PC-9 (cell line): Measurements from ENCODE around the gene DFFA. TPM values are rescaled to one million over a fixed set of nuclear protein-coding genes. Genes with fewer than 3 reads are reported as not detected.
"Not testable (repeated sequence)": the region's sequence is repeated elsewhere in the genome, so short reads cannot be mapped to it uniquely, and the experiment has no call there.

Experiments used
- BruUV-seq: library from RNA; stranded (reverse); fragments of 400-500 nt; replicated peaks from 2 replicates; lab custom pipeline; 2021; lab: Mats Ljungman, UMichigan
- CTCF ChIA-PET: fragments of 300-600 bp; sonication (Branson Sonifier 250); formaldehyde crosslinking; loops from one replicate; lab custom pipeline; 2022; ENCODE audit warnings: antibody characterized with exemption; lab: Charles Lee
- POLR2A ChIA-PET: fragments of 300-600 bp; sonication (Branson Sonifier 250); formaldehyde crosslinking; loops from one replicate; lab custom pipeline; 2022; ENCODE audit warnings: antibody characterized with exemption; ENCODE audit not compliant: unreplicated experiment; lab: Charles Lee
- DNase-seq, 2 experiments: peaks; one replicate each; pipeline versions ENCODE4 v3.0.0 to v3.0.0-alpha.2; 2015 to 2022; ENCODE audit warnings: mixed read lengths in 1 of 2
- H2AFZ ChIP-seq: fragments of 200-600 bp; sonication (generic); 2 replicates; pipeline ENCODE4 v1.8.1; 2017; ENCODE audit warnings: antibody characterized with exemption
- H3F3A ChIP-seq: fragments of 200-600 bp; sonication (generic); 2 replicates; pipeline ENCODE4 v1.8.1; 2017; ENCODE audit warnings: antibody characterized with exemption, mild to moderate bottlenecking, low read depth; ENCODE audit not compliant: insufficient read depth
- H3K27ac ChIP-seq: fragments of 200-600 bp; sonication (generic); 2 replicates; pipeline ENCODE4 v1.6.1; 2016; ENCODE audit warnings: mixed run types
- H3K27me3 ChIP-seq: fragments of 200-600 bp; sonication (generic); 2 replicates; pipeline ENCODE4 v1.6.1; 2016; ENCODE audit warnings: low read depth, mixed run types; ENCODE audit not compliant: insufficient read depth
- H3K36me3 ChIP-seq: fragments of 200-600 bp; sonication (generic); 2 replicates; pipeline ENCODE4 v1.6.1; 2016; ENCODE audit warnings: low read depth, mixed run types
- H3K4me1 ChIP-seq: fragments of 200-600 bp; sonication (generic); replicated peaks from 2 replicates; pipeline ENCODE4 v1.6.1; 2016; ENCODE audit warnings: mixed run types; ENCODE audit not compliant: insufficient read depth
- H3K4me2 ChIP-seq: fragments of 200-600 bp; sonication (generic); 2 replicates; pipeline ENCODE4 v1.6.1; 2017; ENCODE audit warnings: mixed run types
- H3K4me3 ChIP-seq: fragments of 200-600 bp; sonication (generic); 2 replicates; pipeline ENCODE4 v1.6.1; 2016; ENCODE audit warnings: mixed run types
- H3K79me2 ChIP-seq: fragments of 200-600 bp; sonication (generic); 2 replicates; pipeline ENCODE4 v1.6.1; 2017; ENCODE audit warnings: low read depth, mixed run types
- H3K9me2 ChIP-seq: fragments of 200-600 bp; sonication (generic); 2 replicates; pipeline ENCODE4 v1.8.1; 2017; ENCODE audit warnings: mild to moderate bottlenecking; ENCODE audit not compliant: insufficient read depth
- H3K9me3 ChIP-seq: fragments of 200-600 bp; sonication (generic); 2 replicates; pipeline ENCODE4 v1.8.1; 2016; ENCODE audit warnings: low read depth; ENCODE audit not compliant: insufficient read depth
- H4K20me1 ChIP-seq: fragments of 200-600 bp; sonication (generic); 2 replicates; pipeline ENCODE4 v1.8.1; 2017; ENCODE audit not compliant: insufficient read depth
- EZH2 ChIP-seq: fragments of 200-600 bp; sonication (generic); IDR thresholded peaks from 2 replicates; pipeline ENCODE4 v1.8.0; 2017; ENCODE audit warnings: antibody characterized with exemption, low read depth
- intact Hi-C: fragments of 100-400 bp; cut with micrococcal nuclease; formaldehyde crosslinking; loops from one replicate; pipeline ENCODE4 v1.10.0; 2022; ENCODE audit not compliant: unreplicated experiment
- total RNA-seq: library from RNA; stranded (reverse); gene quantifications from 2 replicates; pipeline ENCODE4 v1.2.3, GENCODE V29; 2021
- TF ChIP-seq, protein P1 (sequence below): fragments of 200-600 bp; sonication (generic); conservative IDR thresholded peaks from 2 replicates; pipeline ENCODE4 v1.6.1; 2017; ENCODE audit warnings: mixed run types, antibody characterized with exemption, mild to moderate bottlenecking, moderate library complexity

Gene DFFA
- total RNA-seq, 1 experiment from 2014 or later = 35.2 TPM

DNA sequence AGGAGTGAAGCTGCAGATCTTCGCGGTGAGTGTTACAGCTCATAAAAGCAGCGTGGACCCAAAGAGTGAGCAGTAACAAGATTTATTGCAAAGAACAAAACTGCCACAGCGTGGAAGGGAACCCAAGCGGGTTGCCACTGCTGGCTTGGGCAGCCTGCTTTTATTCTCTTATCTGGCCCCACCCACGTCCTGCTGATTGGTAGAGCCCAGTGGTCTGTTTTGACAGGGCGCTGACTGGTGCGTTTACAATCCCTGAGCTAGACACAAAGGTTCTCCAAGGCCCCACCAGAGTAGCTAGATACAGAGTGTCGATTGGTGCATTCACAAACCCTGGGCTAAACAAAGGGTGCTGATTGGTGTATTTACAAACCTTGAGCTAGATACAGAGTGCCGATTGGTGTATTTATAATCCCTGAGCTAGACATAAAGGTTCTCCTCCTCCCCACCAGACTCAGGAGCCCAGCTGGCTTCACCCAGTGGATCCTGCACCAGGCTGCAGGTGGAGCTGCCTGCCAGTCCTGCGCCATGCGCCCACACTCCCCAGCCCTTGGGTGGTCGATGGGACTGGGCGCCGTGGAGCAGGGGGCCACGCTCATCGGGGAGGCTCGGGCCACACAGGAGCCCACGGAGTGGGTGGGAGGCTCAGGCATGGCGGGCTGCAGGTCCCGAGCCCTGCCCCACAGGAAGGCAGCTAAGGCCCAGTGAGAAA is 46.3 kb downstream of the DFFA start:
- H3K27ac ChIP-seq, H4K20me1 ChIP-seq, H3F3A ChIP-seq, H3K4me1 ChIP-seq, H3K27me3 ChIP-seq, CTCF ChIA-PET, H3K4me2 ChIP-seq, H3K9me3 ChIP-seq, H3K79me2 ChIP-seq, BruUV-seq, DNase-seq, H3K4me3 ChIP-seq, H3K36me3 ChIP-seq, H2AFZ ChIP-seq, H3K9me2 ChIP-seq: not testable (repeated sequence)
- intact Hi-C loops = loop anchor here (5.0 kb wide), 2 partner anchors 484 to 809 kb away; partner anchors contain the start of genes LZIC and NMNAT1
- POLR2A ChIA-PET = interaction anchor here (0.7 kb wide), 2 partner anchors 27 to 92 kb away, joined by 3 to 8 read pairs; partner anchors contain the start of gene PGD

DNA sequence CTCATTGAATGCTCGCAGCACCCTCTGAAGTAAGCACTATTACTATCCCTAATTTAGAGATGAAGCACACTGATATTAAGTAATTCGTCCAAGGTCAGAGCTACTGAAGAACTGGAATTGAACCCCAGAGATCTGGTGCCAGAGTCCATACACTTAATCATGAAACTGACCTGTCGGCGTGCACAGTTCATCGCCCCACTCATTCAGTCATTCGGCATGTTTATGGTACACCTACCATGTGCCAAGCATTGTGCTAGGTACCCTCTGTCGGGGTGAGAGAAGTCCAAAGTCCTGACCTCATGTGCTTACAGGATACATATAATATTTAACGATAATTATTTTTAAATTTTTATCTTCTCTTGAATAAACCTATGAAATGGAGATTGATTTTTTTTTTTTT is 47.7 kb downstream of the DFFA start:
- Histone ChIP-seq H3K4me1 (peaks cover 3% of the 10 kb centered on the region), H2AFZ (no peak overlapping the region), H3K27ac (no peak overlapping the region), H3K4me3 (no peak overlapping the region), H3F3A (peaks cover 8% of the 10 kb centered on the region; the same call in 1 of the 2 replicates), H3K79me2 (no peaks in the 10 kb centered on the region), H3K4me2 (no peak overlapping the region), H4K20me1 (no peaks in the 10 kb centered on the region), H3K9me2 (no peaks in the 10 kb centered on the region), H3K27me3 (no peaks in the 10 kb centered on the region), H3K9me3 (no peaks in the 10 kb centered on the region), H3K36me3 (no peaks in the 10 kb centered on the region)
- DNase-seq = no peak
- POLR2A ChIA-PET = interaction anchor here (0.6 kb wide), 1 partner anchor 63 kb away, joined by 30 read pairs; no protein-coding TSS in a partner anchor
- TF ChIP-seq, protein P1, sequence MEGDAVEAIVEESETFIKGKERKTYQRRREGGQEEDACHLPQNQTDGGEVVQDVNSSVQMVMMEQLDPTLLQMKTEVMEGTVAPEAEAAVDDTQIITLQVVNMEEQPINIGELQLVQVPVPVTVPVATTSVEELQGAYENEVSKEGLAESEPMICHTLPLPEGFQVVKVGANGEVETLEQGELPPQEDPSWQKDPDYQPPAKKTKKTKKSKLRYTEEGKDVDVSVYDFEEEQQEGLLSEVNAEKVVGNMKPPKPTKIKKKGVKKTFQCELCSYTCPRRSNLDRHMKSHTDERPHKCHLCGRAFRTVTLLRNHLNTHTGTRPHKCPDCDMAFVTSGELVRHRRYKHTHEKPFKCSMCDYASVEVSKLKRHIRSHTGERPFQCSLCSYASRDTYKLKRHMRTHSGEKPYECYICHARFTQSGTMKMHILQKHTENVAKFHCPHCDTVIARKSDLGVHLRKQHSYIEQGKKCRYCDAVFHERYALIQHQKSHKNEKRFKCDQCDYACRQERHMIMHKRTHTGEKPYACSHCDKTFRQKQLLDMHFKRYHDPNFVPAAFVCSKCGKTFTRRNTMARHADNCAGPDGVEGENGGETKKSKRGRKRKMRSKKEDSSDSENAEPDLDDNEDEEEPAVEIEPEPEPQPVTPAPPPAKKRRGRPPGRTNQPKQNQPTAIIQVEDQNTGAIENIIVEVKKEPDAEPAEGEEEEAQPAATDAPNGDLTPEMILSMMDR = no peak
- no peak for TF ChIP-seq EZH2
- BruUV-seq = no TSS peak
- intact Hi-C loops = loop anchor here (5.0 kb wide), 2 partner anchors 482 to 807 kb away; partner anchors contain the start of genes LZIC and NMNAT1
- CTCF ChIA-PET = no interaction called here

DNA sequence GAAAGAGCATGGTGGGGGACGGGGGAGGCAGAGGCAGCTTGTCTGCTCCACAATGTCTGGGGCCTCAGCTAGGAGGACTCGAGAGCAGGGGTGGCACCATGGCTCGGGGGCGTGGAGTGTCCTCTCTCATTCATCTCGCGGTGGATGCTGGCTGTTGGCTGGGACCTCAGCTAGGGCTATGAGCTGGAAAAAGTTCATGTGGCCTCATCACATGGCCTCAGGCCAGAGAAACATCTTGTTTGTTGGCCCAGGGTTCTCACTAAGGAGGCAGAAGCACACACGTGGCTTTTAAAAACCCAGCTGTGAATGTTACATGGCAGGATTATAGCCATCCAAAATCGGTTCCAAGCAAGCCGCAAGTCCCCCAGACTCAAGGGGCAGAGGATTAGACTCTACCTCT is 48.3 kb downstream of the DFFA start:
- peaks cover 3% of the 10 kb centered on the region; the same call in 1 of the 2 replicates for H3K4me1 ChIP-seq
- H3K9me3 ChIP-seq = no peaks in the 10 kb centered on the region
- H3K27me3 ChIP-seq = no peaks in the 10 kb centered on the region
- H3K27ac ChIP-seq = no peak overlapping the region
- no peaks in the 10 kb centered on the region for H3K79me2 ChIP-seq
- no peak for TF ChIP-seq EZH2
- intact Hi-C loops = no loop called here
- no peak overlapping the region for H3K4me2 ChIP-seq
- no peaks in the 10 kb centered on the region for H3K9me2 ChIP-seq
- peaks cover 14% of the 10 kb centered on the region; the same call in 1 of the 2 replicates for H3F3A ChIP-seq
- H3K36me3 ChIP-seq = no peaks in the 10 kb centered on the region
- BruUV-seq = no TSS peak
- POLR2A ChIA-PET = interaction anchor here (0.6 kb wide), 1 partner anchor 64 kb away, joined by 30 read pairs; no protein-coding TSS in a partner anchor
- no peak for DNase-seq
- no peak overlapping the region for H2AFZ ChIP-seq
- no peak overlapping the region for H3K4me3 ChIP-seq
- CTCF ChIA-PET = no interaction called here
- no peaks in the 10 kb centered on the region for H4K20me1 ChIP-seq

DNA sequence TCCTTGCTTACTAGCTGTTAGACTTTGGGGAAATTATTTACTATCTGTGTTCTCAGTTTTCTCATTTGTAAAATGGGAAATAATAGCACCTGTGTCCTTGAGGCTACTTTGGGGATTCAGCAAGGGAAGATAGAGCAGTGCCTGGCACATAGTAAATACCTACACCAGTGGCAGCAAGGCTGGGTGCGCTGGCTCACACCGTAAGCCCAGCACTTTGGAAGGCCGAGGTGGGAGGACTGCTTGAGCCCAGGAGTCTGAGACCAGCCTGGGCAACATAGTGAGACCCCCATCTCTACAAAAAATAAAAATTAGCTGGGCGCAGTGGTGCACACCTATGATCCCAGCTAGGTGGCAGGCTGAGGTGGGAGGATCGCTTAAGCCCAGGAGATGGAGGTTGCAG is 50.7 kb downstream of the DFFA start:
- peaks cover 5% of the 10 kb centered on the region; the same call in 1 of the 2 replicates for H3K79me2 ChIP-seq
- no TSS peak for BruUV-seq
- no peaks in the 10 kb centered on the region for H4K20me1 ChIP-seq
- H3K9me3 ChIP-seq = no peaks in the 10 kb centered on the region
- H2AFZ ChIP-seq = no peak overlapping the region
- no peak for TF ChIP-seq EZH2
- no peak overlapping the region; the same call in 1 of the 2 replicates for H3K27ac ChIP-seq
- H3K36me3 ChIP-seq = peaks cover 14% of the 10 kb centered on the region
- H3K4me3 ChIP-seq = no peak overlapping the region
- ChIA-PET CTCF (no interaction called here), POLR2A (interaction anchor here (0.6 kb wide), 2 partner anchors 35 to 210 kb away, joined by 3 to 5 read pairs; no protein-coding TSS in a partner anchor)
- peaks cover 3% of the 10 kb centered on the region for H3K4me1 ChIP-seq
- intact Hi-C loops = no loop called here
- H3K9me2 ChIP-seq = no peaks in the 10 kb centered on the region
- peaks cover 32% of the 10 kb centered on the region; the same call in 1 of the 2 replicates for H3F3A ChIP-seq
- H3K4me2 ChIP-seq = no peak overlapping the region
- H3K27me3 ChIP-seq = no peaks in the 10 kb centered on the region
- DNase-seq = no peak
